GM12878 (cell line): Measurements from ENCODE around the gene AMBRA1. TPM values are rescaled to one million over a fixed set of nuclear protein-coding genes. Genes with fewer than 3 reads are reported as not detected.

ENCODE experiments used
- ATAC-seq: fragments of 200-7000 bp; cut with Tn5 transposase; 3 replicates; pipeline ENCODE4 v1.9.1; 2020; ENCODE audit warnings: mild to moderate bottlenecking, moderate library complexity
- BruUV-seq: library from RNA; stranded (reverse); fragments of 400-500 nt; replicated peaks from 2 replicates; lab custom pipeline; 2021; lab: Mats Ljungman, UMichigan
- CTCF ChIA-PET: fragments of 300-600 bp; sonication (Branson Sonifier 250); formaldehyde crosslinking; extraction: SDS; loops from one replicate; lab custom pipeline; 2021; ENCODE audit warnings: inconsistent platforms; lab: Yijun Ruan, JAX
- POLR2A ChIA-PET: fragments of 350-600 bp; formaldehyde crosslinking; extraction: SDS; loops from one replicate; lab custom pipeline; 2021; ENCODE audit warnings: inconsistent platforms; lab: Charles Lee
- RAD21 ChIA-PET: fragments of 300-600 bp; sonication (Branson Sonifier 250); formaldehyde crosslinking; loops from one replicate; lab custom pipeline; 2023; ENCODE audit warnings: antibody characterized with exemption; ENCODE audit not compliant: unreplicated experiment; lab: Charles Lee
- SMC1A ChIA-PET: fragments of 300-600 bp; sonication (Branson Sonifier 250); formaldehyde crosslinking; loops from one replicate; lab custom pipeline; 2023; ENCODE audit not compliant: unreplicated experiment, uncharacterized antibody; lab: Charles Lee
- DNase-seq: peaks from one replicate; pipeline ENCODE4 v3.0.0-alpha.2; 2011; ENCODE audit warnings: low read depth, low spot score
- FAIRE-seq: peaks from 3 replicates; lab custom pipeline; 2011; peaks lifted over from hg19 to GRCh38; lab: Jason Lieb, UNC
- H2AFZ ChIP-seq: 2 replicates; pipeline ENCODE4 v1.6.0; 2011; ENCODE audit warnings: low read depth, low read length, control low read depth; ENCODE audit not compliant: control insufficient read depth
- H3K27ac ChIP-seq: 2 replicates; pipeline ENCODE4 v1.5.1; 2011; ENCODE audit warnings: control low read depth; ENCODE audit not compliant: control insufficient read depth, insufficient read depth
- H3K27me3 ChIP-seq, 2 experiments: replicated peaks in 1 of 2; 2 replicates each; pipeline versions ENCODE4 v1.6.0 to v1.6.1; 2011; ENCODE audit warnings: low read length in 1 of 2; ENCODE audit not compliant: control insufficient read depth in 2 of 2, insufficient read depth in 2 of 2
- H3K36me3 ChIP-seq, 2 experiments: 2 replicates each; pipeline ENCODE4 v1.5.1; 2011; ENCODE audit warnings: low read length in 1 of 2; ENCODE audit not compliant: control insufficient read depth in 2 of 2, insufficient read depth in 2 of 2
- H3K4me1 ChIP-seq: 2 replicates; pipeline ENCODE4 v1.6.1; 2011; ENCODE audit warnings: mild to moderate bottlenecking, low read length, moderate library complexity, mixed read lengths; ENCODE audit not compliant: control insufficient read depth, insufficient read depth
- H3K4me2 ChIP-seq: 2 replicates; pipeline ENCODE4 v1.6.0; 2011; ENCODE audit warnings: control low read depth; ENCODE audit not compliant: control insufficient read depth, insufficient read depth
- H3K4me3 ChIP-seq: fragments of 200-600 bp; sonication (generic); 2 replicates; pipeline ENCODE4 v1.5.1; 2016
- H3K79me2 ChIP-seq: 2 replicates; pipeline ENCODE4 v1.6.0; 2011; ENCODE audit warnings: low read length; ENCODE audit not compliant: control insufficient read depth, insufficient read depth
- H3K9ac ChIP-seq: 2 replicates; pipeline ENCODE4 v1.8.0; 2011; ENCODE audit warnings: low read length, control low read depth, mixed read lengths; ENCODE audit not compliant: control insufficient read depth, insufficient read depth
- H3K9me3 ChIP-seq: replicated peaks from 3 replicates; pipeline ENCODE4 v1.5.1; 2011; ENCODE audit warnings: mild to moderate bottlenecking, low read length; ENCODE audit not compliant: control insufficient read depth, insufficient read depth
- H4K20me1 ChIP-seq: 2 replicates; pipeline ENCODE4 v1.6.0; 2011; ENCODE audit not compliant: control insufficient read depth, insufficient read depth
- PAX5 ChIP-seq: IDR thresholded peaks from 2 replicates; pipeline ENCODE4 v1.6.1; 2011; ENCODE audit warnings: low read depth, low read length, borderline replicate concordance
- RBBP5 ChIP-seq: fragments of 200-600 bp; sonication (generic); conservative IDR thresholded peaks from 2 replicates; pipeline ENCODE4 v1.6.1; 2016
- RFX5 ChIP-seq: IDR thresholded peaks from 2 replicates; pipeline ENCODE4 v1.6.1; 2011; ENCODE audit warnings: low read depth, low read length, improper control_type of control experiment
- ZNF384 ChIP-seq: IDR thresholded peaks from 2 replicates; pipeline ENCODE4 v1.6.1; 2012; ENCODE audit warnings: low read depth, mild to moderate bottlenecking, low read length, improper control_type of control experiment, borderline replicate concordance
- WGBS: methylation state at CpG from one replicate; pipeline ENCODE4 v1.1.6; 2016; ENCODE audit warnings: low lambda C conversion rate; ENCODE audit not compliant: insufficient replicate concordance, insufficient coverage; ENCODE audit errors: missing lambda C conversion rate; 5-methylcytosine and 5-hydroxymethylcytosine counted together
- in situ Hi-C: fragments of 300-500 bp; cut with MboI; formaldehyde crosslinking; loops from 9 replicates; pipeline ENCODE4 v1.14.3; 2018; ENCODE audit warnings: mixed read lengths
- intact Hi-C: fragments of 100-400 bp; cut with micrococcal nuclease; formaldehyde crosslinking; loops from one replicate; pipeline ENCODE4 v1.14.2; 2022; ENCODE audit not compliant: unreplicated experiment
- polyA plus RNA-seq, 11 experiments: library from polyadenylated mRNA; depleted of rRNA in 4 of 11; unstranded in 6 of 11; stranded (reverse) in 5 of 11; fragments of >200 nt; fragmentation: Nextera tagmentation in 4 of 11; fragmentation: Illumina TruSeq in 1 of 11; extraction: Ambion mirVana in 4 of 11; extraction: Trizol in 1 of 11; gene quantifications; 1 replicate in 1 of 11; 2 replicates in 10 of 11; pipeline versions ENCODE4 v1.2.1 to v1.2.3, GENCODE V29; 2011 to 2016; ENCODE audit warnings: inconsistent platforms in 2 of 11, missing spikeins in 2 of 11, low read depth in 1 of 11
- total RNA-seq, 4 experiments: library from RNA; depleted of rRNA in 3 of 4; stranded (reverse); fragments of >200 nt in 3 of 4; fragmentation: Illumina TruSeq in 1 of 4; extraction: Trizol in 1 of 4; gene quantifications; 2 replicates each; pipeline versions ENCODE4 v1.2.1 to v1.2.3, GENCODE V29; 2013 to 2021
- TF ChIP-seq, protein P1 (sequence below): IDR thresholded peaks from 2 replicates; pipeline ENCODE4 v1.6.1; 2011; ENCODE audit warnings: borderline replicate concordance, low read depth, mild to moderate bottlenecking, moderate library complexity, low read length; ENCODE audit not compliant: insufficient read depth, poor library complexity, severe bottlenecking
- TF ChIP-seq, protein P2 (sequence below): fragments of 450-650 bp; formaldehyde crosslinking; IDR thresholded peaks from 2 replicates; pipeline ENCODE4 v1.4.0; 2022; ENCODE audit warnings: mild to moderate bottlenecking, moderate library complexity
- TF ChIP-seq, protein P3 (sequence below): IDR thresholded peaks from 2 replicates; pipeline ENCODE4 v1.6.1; 2011; ENCODE audit warnings: low read depth, mild to moderate bottlenecking, low read length, moderate library complexity, borderline replicate concordance; ENCODE audit errors: extremely low read depth

AMBRA1 gene
- total and polyA plus RNA-seq, 10 of the 15 experiments (the other 5 are each of a cell fraction or from before 2014, with no cell fraction given): 0.57 to 34.3 (median 13.7) TPM

DNA sequence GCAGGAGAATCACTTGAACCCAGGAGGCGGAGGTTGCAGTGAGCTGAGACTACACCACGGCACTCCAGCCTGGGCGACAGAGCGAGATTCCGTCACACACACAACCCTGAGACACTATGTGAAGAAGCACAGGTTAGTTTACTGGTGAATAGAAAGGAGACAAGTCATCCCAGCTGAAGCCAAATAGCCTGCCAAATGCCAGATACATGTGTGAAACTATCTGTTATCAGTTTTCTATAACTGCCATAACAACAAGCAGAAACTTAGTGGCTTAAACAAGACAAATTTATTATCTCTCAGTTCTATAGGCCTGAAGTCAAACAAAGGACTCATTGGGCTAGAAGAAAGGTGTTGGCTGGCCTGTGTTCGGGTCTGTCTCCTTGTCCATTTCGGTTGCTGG lies 114.2 kb downstream of the AMBRA1 start:
- in situ Hi-C loops: no loop called here
- BruUV-seq: no TSS peak
- RAD21 ChIA-PET: interaction anchor here (1.3 to 7.4 kb wide), 7 partner anchors 10 to 85 kb away, joined by 3 to 130 read pairs (median 10); no protein-coding TSS in a partner anchor
- H3K4me2 ChIP-seq: no peak overlapping the region
- POLR2A ChIA-PET: interaction anchor here (0.6 to 4.9 kb wide), 4 partner anchors 9 to 111 kb away, joined by 3 to 69 read pairs (median 3); no protein-coding TSS in a partner anchor
- FAIRE-seq: no peak
- DNase-seq: no peak
- TF ChIP-seq PAX5 (no peak), RBBP5 (no peak), RFX5 (no peak), ZNF384 (no peak)
- TF ChIP-seq, protein P1, sequence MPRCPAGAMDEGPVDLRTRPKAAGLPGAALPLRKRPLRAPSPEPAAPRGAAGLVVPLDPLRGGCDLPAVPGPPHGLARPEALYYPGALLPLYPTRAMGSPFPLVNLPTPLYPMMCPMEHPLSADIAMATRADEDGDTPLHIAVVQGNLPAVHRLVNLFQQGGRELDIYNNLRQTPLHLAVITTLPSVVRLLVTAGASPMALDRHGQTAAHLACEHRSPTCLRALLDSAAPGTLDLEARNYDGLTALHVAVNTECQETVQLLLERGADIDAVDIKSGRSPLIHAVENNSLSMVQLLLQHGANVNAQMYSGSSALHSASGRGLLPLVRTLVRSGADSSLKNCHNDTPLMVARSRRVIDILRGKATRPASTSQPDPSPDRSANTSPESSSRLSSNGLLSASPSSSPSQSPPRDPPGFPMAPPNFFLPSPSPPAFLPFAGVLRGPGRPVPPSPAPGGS: no peak
- TF ChIP-seq, protein P2, sequence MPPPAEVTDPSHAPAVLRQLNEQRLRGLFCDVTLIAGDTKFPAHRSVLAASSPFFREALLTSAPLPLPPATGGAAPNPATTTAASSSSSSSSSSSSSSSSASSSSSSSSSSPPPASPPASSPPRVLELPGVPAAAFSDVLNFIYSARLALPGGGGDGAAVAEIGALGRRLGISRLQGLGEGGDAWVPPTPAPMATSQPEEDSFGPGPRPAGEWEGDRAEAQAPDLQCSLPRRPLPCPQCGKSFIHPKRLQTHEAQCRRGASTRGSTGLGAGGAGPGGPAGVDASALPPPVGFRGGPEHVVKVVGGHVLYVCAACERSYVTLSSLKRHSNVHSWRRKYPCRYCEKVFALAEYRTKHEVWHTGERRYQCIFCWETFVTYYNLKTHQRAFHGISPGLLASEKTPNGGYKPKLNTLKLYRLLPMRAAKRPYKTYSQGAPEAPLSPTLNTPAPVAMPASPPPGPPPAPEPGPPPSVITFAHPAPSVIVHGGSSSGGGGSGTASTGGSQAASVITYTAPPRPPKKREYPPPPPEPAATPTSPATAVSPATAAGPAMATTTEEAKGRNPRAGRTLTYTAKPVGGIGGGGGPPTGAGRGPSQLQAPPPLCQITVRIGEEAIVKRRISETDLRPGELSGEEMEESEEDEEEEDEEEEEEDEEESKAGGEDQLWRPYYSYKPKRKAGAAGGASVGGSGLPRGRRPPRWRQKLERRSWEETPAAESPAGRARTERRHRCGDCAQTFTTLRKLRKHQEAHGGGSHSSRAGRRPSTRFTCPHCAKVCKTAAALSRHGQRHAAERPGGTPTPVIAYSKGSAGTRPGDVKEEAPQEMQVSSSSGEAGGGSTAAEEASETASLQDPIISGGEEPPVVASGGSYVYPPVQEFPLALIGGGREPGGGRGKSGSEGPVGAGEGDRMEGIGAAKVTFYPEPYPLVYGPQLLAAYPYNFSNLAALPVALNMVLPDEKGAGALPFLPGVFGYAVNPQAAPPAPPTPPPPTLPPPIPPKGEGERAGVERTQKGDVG (CRISPR knock-in tag): no peak
- TF ChIP-seq, protein P3, sequence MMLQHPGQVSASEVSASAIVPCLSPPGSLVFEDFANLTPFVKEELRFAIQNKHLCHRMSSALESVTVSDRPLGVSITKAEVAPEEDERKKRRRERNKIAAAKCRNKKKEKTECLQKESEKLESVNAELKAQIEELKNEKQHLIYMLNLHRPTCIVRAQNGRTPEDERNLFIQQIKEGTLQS: no peak
- TF ChIP-seq, all 136 proteins: peak for 0
- peaks cover 18% of the 10 kb centered on the region for H3K4me1 ChIP-seq
- H3K36me3 ChIP-seq: peaks cover 0 to 3% of the 10 kb centered on the region in 2 experiments; a peak in 2 of 4 replicates
- SMC1A ChIA-PET: interaction anchor here (1.4 to 11.2 kb wide), 8 partner anchors 7 to 53 kb away, joined by 3 to 171 read pairs (median 58); no protein-coding TSS in a partner anchor
- no peaks in the 10 kb centered on the region for H3K9me3 ChIP-seq
- H3K27me3 ChIP-seq: no peaks in the 10 kb centered on the region
- intact Hi-C loops: no loop called here
- H4K20me1 ChIP-seq: no peaks in the 10 kb centered on the region; the same call in 1 of the 2 replicates
- CTCF ChIA-PET: interaction anchor here (1.0 to 9.9 kb wide), 5 partner anchors 11 to 112 kb away, joined by 3 to 135 read pairs (median 5); no protein-coding TSS in a partner anchor
- H3K9ac ChIP-seq: no peak overlapping the region
- ATAC-seq: no peak
- H3K4me3 ChIP-seq: no peak overlapping the region
- no peak overlapping the region for H2AFZ ChIP-seq
- peaks cover 3% of the 10 kb centered on the region for H3K79me2 ChIP-seq
- WGBS: 96% methylated on average over 7 of the region's 7 CpGs
- H3K27ac ChIP-seq: no peak overlapping the region
